BE2C (cell line): ENCODE data around the gene C20orf204.
"Not testable (repeated sequence)": the region's sequence is repeated elsewhere in the genome, so short reads cannot be mapped to it uniquely, and the experiment has no call there.

Source experiments
- DNase-seq: peaks from one replicate; pipeline ENCODE4 v3.0.0-alpha.2; 2020
- H3K27me3 ChIP-seq: fragments of 250-450 bp; sonication (Bioruptor Pico); 2 replicates; pipeline ENCODE4 v1.5.1; 2020; ENCODE audit warnings: mild to moderate bottlenecking
- H3K36me3 ChIP-seq: fragments of 250-450 bp; sonication (Bioruptor Pico); 2 replicates; pipeline ENCODE4 v1.5.1; 2020; ENCODE audit warnings: mild to moderate bottlenecking
- H3K4me1 ChIP-seq: fragments of 250-450 bp; sonication (Bioruptor Pico); 2 replicates; pipeline ENCODE4 v1.5.1; 2020
- H3K4me3 ChIP-seq: 2 replicates; pipeline ENCODE4 v1.5.1; 2011; ENCODE audit warnings: low read depth, low read length
- H3K9me3 ChIP-seq: fragments of 250-450 bp; sonication (Bioruptor Pico); 2 replicates; pipeline ENCODE4 v1.5.1; 2020
- CTCF ChIP-seq: IDR thresholded peaks from 2 replicates; pipeline ENCODE4 v1.5.1; 2012; ENCODE audit warnings: mild to moderate bottlenecking, low read depth, low read length

The C20orf204 gene

GRCh38 chr20:64086801-64087200, 50.8 kb downstream of the C20orf204 start:
- TF ChIP-seq CTCF, result no peak
- Histone ChIP-seq H3K4me1 (peaks cover 14% of the 10 kb centered on the region), H3K4me3 (no peak overlapping the region), H3K9me3 (no peaks in the 10 kb centered on the region), H3K27me3 (no peaks in the 10 kb centered on the region; the same call in 1 of the 2 replicates), H3K36me3 (no peaks in the 10 kb centered on the region)
- DNase-seq, result no peak

- H3K36me3 ChIP-seq, H3K4me3 ChIP-seq, DNase-seq, H3K9me3 ChIP-seq, H3K27me3 ChIP-seq: not testable (repeated sequence)
- peaks cover 12% of the 10 kb centered on the region for H3K4me1 ChIP-seq
Observed at GRCh38 chr20:64087226-64087825, 51.3 kb downstream of the C20orf204 start.

GRCh38 chr20:64088586-64088985, 52.6 kb downstream of the C20orf204 start:
- H3K4me3 ChIP-seq, H3K9me3 ChIP-seq, H3K36me3 ChIP-seq, H3K27me3 ChIP-seq, DNase-seq: not testable (repeated sequence)
- peaks cover 15% of the 10 kb centered on the region for H3K4me1 ChIP-seq
